Esophagus squamous epithelium (tissue), 4 donors: ENCODE results near the gene CLSTN2.

Source experiments
- POLR2A ChIP-seq, 4 donors: fragments of 450-650 bp; IDR thresholded peaks; one replicate each; pipeline ENCODE4 v1.6.1; 2017; ENCODE audit warnings: antibody characterized with exemption in 4 of 4, mild to moderate bottlenecking in 4 of 4, moderate library complexity in 3 of 4
- TF ChIP-seq, protein P1 (sequence below), 6 experiments: fragments of 450-650 bp in 4 of 6; fragments of 200-600 bp in 2 of 6; sonication (generic) in 2 of 6; IDR thresholded peaks; one replicate each; pipeline ENCODE4 v1.5.1; 2016 to 2019; ENCODE audit warnings: antibody characterized with exemption in 6 of 6, mild to moderate bottlenecking in 4 of 6, moderate library complexity in 4 of 6

DNA sequence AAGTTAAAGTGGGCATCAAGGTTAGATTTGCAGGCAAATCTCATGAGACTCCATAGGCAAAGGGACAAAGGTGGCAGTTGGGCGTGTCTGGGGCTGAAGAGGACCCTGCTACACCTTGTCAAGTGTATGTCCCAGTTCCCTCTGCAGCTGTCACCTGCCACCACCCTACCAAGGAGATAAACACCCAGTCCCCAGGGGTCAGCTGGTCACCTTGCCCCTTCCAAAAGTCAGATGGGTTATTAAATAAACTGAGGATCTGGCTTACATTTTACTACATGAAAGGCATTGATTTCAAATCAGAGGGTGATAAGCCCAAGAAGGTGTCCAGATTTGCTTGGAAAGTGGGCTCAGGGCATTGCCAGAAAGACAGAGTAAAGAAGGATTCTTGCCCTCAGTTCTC is 494.8 kb downstream of the CLSTN2 start:
- TF ChIP-seq, protein P1, sequence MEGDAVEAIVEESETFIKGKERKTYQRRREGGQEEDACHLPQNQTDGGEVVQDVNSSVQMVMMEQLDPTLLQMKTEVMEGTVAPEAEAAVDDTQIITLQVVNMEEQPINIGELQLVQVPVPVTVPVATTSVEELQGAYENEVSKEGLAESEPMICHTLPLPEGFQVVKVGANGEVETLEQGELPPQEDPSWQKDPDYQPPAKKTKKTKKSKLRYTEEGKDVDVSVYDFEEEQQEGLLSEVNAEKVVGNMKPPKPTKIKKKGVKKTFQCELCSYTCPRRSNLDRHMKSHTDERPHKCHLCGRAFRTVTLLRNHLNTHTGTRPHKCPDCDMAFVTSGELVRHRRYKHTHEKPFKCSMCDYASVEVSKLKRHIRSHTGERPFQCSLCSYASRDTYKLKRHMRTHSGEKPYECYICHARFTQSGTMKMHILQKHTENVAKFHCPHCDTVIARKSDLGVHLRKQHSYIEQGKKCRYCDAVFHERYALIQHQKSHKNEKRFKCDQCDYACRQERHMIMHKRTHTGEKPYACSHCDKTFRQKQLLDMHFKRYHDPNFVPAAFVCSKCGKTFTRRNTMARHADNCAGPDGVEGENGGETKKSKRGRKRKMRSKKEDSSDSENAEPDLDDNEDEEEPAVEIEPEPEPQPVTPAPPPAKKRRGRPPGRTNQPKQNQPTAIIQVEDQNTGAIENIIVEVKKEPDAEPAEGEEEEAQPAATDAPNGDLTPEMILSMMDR (IDR thresholded peaks at IDR 0.05), result no peak
- no peak for TF ChIP-seq POLR2A (IDR thresholded peaks at IDR 0.05)
